Neural progenitor cell (in vitro differentiated cells): Measurements from ENCODE around the gene CDH23.

Experiments used
- CTCF ChIP-seq: fragments of 200-600 bp; sonication (generic); IDR thresholded peaks from 2 replicates; pipeline ENCODE4 v1.5.1; 2017; ENCODE audit warnings: antibody characterized with exemption, mild to moderate bottlenecking
- EZH2 ChIP-seq: fragments of 200-600 bp; sonication (generic); IDR thresholded peaks from 2 replicates; pipeline ENCODE4 v1.6.1; 2017; ENCODE audit warnings: antibody characterized with exemption, mild to moderate bottlenecking, moderate library complexity
- EZH2phosphoT487 ChIP-seq: fragments of 200-600 bp; sonication (generic); IDR thresholded peaks from 2 replicates; pipeline ENCODE4 v1.6.1; 2017; ENCODE audit warnings: antibody characterized with exemption

DNA sequence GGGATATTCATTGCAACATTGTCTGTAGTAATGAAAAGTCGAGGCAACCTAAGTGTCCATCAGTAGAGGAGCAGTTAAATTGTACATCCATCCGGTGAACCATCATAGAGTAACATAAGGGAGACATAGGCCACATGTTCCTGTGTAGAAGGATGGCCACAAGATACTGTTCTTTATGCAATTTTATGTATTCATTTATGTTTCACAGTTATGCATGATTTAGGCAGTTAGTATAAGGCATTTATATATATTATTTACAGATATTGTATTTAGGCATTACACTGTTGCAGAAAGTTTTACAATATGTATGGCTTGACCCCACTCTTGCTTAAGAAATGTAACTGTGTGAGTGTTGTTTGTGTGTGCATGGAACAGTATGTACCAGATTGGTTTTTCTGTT lies 36.0 kb upstream of the CDH23 start:
- TF ChIP-seq CTCF (no peak), EZH2phosphoT487 (no peak), EZH2 (no peak)
